ENCODE data around the gene MCOLN3.

Gene MCOLN3

DNA sequence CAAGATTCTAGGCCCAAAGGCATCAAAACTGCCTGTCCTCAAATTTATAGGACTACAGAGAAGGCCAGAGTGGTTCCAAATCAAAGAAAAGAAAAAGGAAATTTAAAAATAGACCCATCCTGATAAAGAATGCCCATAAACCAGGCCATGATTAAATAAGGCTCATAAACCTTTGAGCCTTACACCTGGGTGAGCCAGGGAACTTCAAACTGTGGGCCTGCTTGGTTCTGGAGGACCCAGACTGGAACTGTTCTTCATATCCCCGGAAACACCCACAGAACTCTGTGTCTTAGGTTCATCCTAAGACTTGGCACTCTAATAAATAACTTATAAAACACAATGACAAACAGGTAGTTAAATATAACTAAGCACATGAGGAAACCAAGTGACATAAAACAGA, 80.2 kb downstream of the MCOLN3 start:
- no peaks in the 10 kb centered on the region for H3F3A ChIP-seq (ENCODE audit: insufficient read depth, low read length)
- no peak overlapping the region for H3K4me3 ChIP-seq (ENCODE audit: low read depth, low read length, poor library complexity, severe bottlenecking)
- peaks cover 16% of the 10 kb centered on the region for H3K4me1 ChIP-seq (ENCODE audit: insufficient read depth, low read length, severe bottlenecking)
- H2AFZ ChIP-seq (ENCODE audit: low read length), result no peak overlapping the region
- no peak overlapping the region for H3K9ac ChIP-seq (ENCODE audit: low read length)
- no peaks in the 10 kb centered on the region for H3K9me3 ChIP-seq (ENCODE audit: low read length)
- H3K9me2 ChIP-seq (ENCODE audit: low read depth, low read length), result no peaks in the 10 kb centered on the region
- peaks cover 10% of the 10 kb centered on the region; the same call in 1 of the 2 replicates for H3K79me2 ChIP-seq (ENCODE audit: insufficient read depth, low read length)
- peaks cover 48% of the 10 kb centered on the region for H3K36me3 ChIP-seq (ENCODE audit: insufficient read depth, low read length)
- H3K27ac ChIP-seq (ENCODE audit: low read depth, low read length, poor library complexity, severe bottlenecking), result no peak overlapping the region
- H3K27me3 ChIP-seq (ENCODE audit: insufficient read depth, low read length), result no peaks in the 10 kb centered on the region
- no peak overlapping the region for H3K4me2 ChIP-seq (ENCODE audit: low read length)
- TF ChIP-seq, protein P1, sequence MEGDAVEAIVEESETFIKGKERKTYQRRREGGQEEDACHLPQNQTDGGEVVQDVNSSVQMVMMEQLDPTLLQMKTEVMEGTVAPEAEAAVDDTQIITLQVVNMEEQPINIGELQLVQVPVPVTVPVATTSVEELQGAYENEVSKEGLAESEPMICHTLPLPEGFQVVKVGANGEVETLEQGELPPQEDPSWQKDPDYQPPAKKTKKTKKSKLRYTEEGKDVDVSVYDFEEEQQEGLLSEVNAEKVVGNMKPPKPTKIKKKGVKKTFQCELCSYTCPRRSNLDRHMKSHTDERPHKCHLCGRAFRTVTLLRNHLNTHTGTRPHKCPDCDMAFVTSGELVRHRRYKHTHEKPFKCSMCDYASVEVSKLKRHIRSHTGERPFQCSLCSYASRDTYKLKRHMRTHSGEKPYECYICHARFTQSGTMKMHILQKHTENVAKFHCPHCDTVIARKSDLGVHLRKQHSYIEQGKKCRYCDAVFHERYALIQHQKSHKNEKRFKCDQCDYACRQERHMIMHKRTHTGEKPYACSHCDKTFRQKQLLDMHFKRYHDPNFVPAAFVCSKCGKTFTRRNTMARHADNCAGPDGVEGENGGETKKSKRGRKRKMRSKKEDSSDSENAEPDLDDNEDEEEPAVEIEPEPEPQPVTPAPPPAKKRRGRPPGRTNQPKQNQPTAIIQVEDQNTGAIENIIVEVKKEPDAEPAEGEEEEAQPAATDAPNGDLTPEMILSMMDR (IDR thresholded peaks at IDR 0.05; ENCODE audit: low read length), result no peak
- no peak for TF ChIP-seq EZH2 (IDR thresholded peaks at IDR 0.05; ENCODE audit: borderline replicate concordance, low read length)
- H4K20me1 ChIP-seq (ENCODE audit: insufficient read depth, low read length), result no peaks in the 10 kb centered on the region

All from OCI-LY1 (cell line).